DMS 273 (cell line): Measurements from ENCODE around the gene C3orf33.
A peak's percentile ranks its signal among the peaks of the same experiment; 100 is the strongest.

Experiments used
- DNase-seq: peaks from one replicate; lab custom pipeline; 2025; ENCODE audit not compliant: unreplicated experiment; lab: John Stamatoyannopoulos, UW

Gene C3orf33

DNA sequence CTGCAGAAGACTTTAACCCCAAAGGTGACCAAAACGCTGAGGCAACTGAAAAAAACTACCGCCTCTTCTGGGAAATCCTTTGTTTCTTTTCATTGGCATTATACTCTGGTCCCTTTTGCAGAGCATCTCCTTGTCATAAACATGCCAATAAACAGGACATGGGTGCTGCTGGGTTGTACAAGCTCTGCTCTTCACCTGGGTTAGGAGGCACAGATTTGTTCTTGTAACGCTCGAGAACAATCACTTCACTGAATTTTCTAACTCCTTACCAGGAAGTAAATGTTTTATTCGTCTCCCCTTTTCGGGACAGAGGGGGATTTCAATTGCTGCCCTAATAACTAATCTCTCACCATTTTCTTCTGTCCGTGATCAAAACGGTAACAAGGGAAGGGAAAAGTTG, 62.5 kb downstream of the C3orf33 start:
- no peak for DNase-seq

DNA sequence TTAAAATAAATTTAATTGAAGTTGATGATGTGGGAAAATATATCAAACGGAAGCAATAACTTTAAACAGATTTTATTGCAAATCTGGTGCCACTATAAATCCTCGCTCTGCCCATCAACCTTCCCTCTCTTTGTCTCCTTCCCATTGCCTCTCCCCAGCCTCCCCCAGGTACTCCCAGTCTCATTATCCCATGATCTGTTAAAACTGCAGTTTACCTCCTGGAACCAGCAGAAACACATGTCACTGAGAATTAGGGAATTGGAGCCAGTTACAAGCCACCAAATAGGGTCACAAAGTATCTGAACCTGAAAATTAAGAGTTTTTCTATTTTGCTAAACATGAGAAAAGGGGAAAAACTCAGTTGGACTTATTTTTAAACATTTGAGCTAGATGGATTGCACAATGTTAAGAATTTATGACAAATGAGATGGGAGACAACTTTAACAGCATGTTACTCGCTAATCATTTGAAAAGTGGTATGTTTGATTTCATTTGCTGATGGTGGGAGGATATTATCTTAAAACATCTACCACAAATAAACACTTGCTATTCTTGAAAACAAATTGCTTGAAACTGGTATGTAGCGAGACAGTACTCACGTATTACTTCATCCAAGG, 63.6 kb downstream of the C3orf33 start:
- no peak for DNase-seq

DNA sequence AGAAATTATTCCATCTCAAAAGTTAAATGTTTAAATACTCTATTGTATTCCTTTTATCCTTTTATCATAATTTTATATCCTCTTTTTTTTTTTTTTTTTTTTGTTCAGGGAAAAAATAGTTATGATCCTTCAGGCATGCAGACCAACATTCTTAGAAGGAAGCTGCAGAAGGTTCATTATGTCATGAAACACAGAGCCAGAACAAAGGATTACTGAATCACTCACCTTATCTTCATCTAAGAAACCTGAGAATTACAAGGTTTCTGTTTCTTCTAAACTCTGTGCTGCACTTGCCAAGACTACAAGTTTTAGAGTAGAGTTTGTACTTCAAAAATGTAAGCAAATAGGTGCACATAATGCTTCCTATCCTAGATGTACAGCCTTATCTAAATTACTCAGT, 64.5 kb downstream of the C3orf33 start:
- no peak for DNase-seq

DNA sequence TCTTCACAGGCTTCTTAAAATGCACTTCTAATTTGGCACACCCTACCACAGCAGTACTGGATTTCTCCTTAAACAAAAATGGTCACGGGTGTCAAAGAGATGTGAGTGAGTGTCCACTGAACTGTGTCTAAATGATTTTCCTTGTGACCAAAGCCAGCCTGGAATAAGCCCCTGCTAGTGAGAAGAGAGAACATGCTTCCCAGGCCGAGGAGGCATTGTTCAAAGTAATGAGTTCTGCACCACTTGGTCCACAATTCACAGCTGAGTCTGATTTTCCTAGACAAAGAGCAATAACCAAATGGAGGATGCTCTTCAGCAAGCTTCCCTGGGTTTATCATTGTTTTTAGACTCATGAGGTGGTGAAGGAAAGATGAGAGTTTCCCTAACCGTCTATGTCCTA, 65.0 kb downstream of the C3orf33 start:
- DNase-seq: no peak

DNA sequence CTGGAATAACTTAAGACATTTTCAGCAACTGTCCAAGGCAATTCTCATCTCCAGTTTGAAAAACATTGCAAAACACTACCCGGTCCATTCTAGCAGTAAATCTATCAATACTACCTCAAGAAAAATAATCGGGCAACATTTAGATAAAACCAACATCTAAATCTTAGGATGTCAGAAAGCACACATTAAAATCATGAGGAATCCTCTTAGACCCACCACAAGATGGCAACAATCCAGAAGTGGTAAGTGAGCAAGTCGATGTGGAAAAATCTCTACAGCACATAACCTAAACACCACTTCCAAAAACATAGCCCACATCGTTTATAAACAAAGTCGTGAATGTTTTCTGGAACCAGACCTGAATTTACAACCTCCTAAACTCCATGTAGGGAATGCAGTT, 66.9 kb downstream of the C3orf33 start:
- DNase-seq: peak; percentile 42

DNA sequence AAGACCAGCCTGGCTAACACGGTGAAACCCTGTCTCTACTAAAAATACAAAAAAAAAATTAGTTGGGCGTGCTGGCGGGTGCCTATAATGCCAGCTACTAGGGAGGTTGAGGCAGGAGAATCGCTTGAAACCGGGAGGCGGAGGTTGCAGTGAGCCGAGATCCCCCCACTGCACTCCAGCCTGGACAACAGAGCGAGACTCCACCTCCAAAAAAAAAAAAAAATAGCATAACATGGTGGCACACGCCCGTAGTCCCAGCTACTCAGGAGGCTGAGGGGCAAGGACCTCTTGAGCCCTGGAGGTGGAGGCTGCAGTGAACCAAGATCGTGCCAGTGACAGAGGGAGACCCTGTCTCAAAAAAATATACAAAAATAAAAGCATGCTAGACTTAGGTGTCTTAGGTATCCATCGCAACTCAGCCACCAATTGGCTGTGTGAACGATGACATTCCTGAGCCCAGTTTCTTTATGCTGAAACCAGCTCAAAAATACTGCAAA, 67.5 kb downstream of the C3orf33 start:
- no peak for DNase-seq

DNA sequence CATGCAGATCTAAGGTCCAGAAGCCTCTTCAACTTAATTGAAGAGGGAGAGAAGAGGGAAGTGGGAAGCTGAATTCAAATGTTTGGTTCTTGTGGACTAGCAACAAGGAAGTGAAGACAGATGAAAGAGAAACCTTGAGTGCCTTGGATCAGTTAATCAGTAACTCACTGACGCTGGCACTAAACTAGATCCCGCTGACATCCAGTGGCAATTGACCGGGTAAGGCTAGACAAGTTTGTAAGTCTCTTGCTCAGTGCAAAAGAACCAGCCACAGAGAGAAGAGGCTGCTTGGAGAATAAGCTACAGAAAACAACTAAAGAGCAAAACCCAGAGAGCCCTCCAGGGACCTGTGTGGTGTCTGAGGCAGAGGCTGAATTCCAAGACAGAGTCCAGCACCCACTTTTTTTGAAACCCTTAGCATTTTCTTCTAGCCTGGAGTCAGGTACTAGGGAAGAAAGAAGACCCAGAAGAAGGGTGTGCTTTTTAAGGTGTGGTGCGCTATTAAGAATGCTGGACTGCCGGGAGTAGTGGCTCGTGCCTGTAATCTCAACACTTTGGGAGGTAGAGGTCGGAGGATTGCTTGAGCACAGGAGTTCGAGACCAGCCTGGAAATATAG, 68.1 kb downstream of the C3orf33 start:
- DNase-seq: no peak

DNA sequence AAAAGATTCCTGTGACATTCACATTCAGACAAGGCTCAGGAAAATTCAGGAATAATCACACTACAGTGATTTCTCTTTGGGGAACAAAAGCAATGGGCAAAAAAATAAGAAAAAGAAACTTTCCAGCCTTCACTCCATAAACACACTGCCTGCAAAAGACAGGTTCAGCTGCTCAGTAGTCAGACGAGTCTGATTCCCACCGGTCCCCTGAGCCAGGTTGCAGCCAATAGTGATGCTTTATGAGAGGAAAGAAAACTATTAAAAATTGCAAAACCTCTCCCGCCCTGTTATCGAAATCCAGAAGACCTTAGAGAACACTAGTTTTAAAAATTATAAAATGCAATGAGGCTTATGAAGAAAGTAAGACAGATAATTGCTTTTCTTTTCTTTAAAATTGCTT, 69.7 kb downstream of the C3orf33 start:
- DNase-seq: no peak

DNA sequence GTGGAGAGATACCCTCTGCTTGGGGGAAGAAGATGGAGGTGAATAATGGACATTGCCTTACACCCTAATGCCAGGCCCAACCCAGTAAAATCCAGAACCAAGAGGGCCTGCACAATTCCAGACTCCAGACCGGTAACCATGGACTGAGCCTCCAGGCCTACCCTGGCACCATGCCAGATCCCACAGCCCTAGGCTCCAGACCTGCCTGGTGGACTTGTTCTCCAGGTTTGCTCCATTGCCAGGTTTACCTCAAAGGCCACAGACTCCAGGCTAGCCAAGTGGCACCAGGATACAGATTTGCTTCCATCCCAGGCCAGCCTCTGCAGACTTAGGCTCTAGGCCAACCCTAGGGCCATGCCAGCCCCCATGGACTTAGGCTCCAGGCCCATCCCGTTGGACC, 75.2 kb downstream of the C3orf33 start:
- no peak for DNase-seq

DNA sequence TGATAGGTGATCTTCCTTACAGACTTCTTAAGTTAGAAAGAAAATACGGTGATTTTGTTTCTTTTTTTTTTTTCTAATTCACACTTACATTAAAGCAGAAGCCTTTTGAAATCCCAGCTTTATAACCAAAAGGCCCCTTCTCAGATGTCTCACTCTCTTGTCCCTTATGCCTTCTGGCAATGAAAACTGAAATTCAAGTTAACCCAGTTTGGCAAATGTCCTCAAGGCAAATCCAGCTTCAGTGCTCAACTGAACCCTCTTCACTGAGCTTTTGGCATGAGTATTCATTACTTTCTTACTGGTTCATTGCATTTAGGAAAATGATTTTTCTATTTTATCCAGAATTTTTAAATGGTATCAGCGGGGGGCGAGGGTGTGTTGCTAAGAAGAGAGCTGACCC, 78.2 kb downstream of the C3orf33 start:
- DNase-seq: no peak

DNA sequence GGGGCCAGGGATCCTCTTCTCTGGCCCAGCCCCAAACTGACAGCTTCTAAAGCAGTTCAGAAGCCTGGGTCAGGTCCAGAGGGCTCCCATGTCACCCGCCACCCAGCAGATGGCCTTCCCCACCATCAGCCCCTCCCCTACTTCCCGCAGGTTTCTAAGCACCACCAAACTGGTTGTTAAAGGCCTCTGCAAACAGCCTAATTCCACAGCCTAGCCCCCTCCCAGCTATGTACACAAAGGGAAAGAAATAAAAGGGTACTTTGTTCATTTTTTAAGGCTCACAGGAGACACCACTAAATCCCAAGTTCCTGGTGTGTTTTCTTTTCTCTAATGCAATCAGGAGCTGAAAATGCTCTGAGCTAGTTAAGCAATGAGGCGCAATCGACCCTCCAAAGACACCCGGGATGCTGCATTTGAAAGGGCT, 91.8 kb downstream of the C3orf33 start:
- peak; percentile 89 for DNase-seq
